RWPE2 (cell line): ENCODE results near the gene KIAA0513.

Experiments used
- ATAC-seq: fragments of 200-7000 bp; cut with Tn5 transposase; 3 replicates; pipeline ENCODE4 v1.9.1; 2021; ENCODE audit warnings: low read depth
- DNase-seq: peaks from one replicate; pipeline ENCODE4 v3.0.0-alpha.2; 2020; ENCODE audit warnings: low spot score
- H3K27ac ChIP-seq: fragments of 450-650 bp; 2 replicates; pipeline ENCODE4 v1.5.1; 2017; ENCODE audit warnings: mild to moderate bottlenecking; ENCODE audit not compliant: poor library complexity, severe bottlenecking
- H3K27me3 ChIP-seq: fragments of 250-450 bp; sonication (Bioruptor Pico); 2 replicates; pipeline ENCODE4 v1.5.1; 2021; ENCODE audit warnings: mild to moderate bottlenecking, moderate library complexity; ENCODE audit not compliant: insufficient read depth, poor library complexity, severe bottlenecking
- H3K36me3 ChIP-seq: fragments of 250-450 bp; sonication (Bioruptor Pico); 2 replicates; pipeline ENCODE4 v1.5.1; 2020; ENCODE audit warnings: low read depth, mild to moderate bottlenecking, moderate library complexity
- H3K4me1 ChIP-seq: fragments of 250-450 bp; sonication (Bioruptor Pico); 2 replicates; pipeline ENCODE4 v1.5.1; 2021; ENCODE audit warnings: mild to moderate bottlenecking, moderate library complexity; ENCODE audit not compliant: insufficient read depth, poor library complexity, severe bottlenecking
- H3K4me3 ChIP-seq: fragments of 250-450 bp; sonication (Bioruptor Pico); 2 replicates; pipeline ENCODE4 v1.5.1; 2021; ENCODE audit warnings: mild to moderate bottlenecking, moderate library complexity; ENCODE audit not compliant: severe bottlenecking
- H3K9me3 ChIP-seq: fragments of 250-450 bp; sonication (Bioruptor Pico); 2 replicates; pipeline ENCODE4 v1.5.1; 2021; ENCODE audit warnings: mild to moderate bottlenecking, moderate library complexity; ENCODE audit not compliant: severe bottlenecking
- TF ChIP-seq, protein P1 (sequence below): fragments of 450-650 bp; IDR thresholded peaks from one replicate; pipeline ENCODE4 v1.5.1; 2017; ENCODE audit warnings: mild to moderate bottlenecking, moderate library complexity; ENCODE audit not compliant: poor library complexity, severe bottlenecking

KIAA0513 gene

DNA sequence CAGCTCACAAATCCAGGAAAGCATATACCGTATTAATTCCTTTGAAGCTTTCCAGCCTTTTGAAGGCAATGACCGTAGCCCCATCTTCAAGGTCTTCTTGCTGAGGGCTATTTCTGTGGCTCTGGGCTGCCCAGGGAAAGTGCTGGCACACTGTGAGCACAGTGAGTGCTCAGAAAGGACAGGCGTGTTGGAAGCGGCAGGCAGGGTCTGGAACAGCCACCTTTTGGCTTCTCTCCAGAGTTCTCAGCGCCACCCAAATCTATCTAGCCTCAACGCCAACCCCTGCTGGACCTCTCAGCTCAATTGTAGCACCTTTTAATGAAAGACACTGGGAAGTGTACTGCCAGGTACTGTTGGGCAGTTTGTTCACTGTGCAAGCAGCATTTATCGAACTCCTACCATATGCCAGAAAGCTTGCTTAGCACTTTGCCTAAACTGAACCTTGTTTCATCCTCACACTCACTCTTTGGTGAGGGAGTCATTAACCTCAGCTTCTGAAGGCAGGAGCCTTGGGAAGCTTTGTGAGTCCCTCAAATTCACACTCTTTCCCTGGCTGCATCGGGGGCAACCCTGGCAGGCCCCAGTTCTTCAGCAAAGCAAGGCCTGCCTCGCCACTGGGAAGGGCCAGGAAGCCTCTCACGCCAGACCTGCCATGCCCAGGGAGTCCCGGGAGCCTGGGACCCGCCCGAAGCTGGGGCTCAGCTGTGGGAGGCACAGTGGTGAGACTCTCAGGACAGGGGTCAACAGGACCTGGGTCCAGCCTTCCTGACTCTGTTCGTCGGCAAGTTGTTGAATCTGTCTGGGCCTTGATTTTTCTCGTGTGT is 98.2 kb downstream of the KIAA0513 start:
- ATAC-seq = no peak
- no peak overlapping the region for H3K27ac ChIP-seq
- TF ChIP-seq, protein P1, sequence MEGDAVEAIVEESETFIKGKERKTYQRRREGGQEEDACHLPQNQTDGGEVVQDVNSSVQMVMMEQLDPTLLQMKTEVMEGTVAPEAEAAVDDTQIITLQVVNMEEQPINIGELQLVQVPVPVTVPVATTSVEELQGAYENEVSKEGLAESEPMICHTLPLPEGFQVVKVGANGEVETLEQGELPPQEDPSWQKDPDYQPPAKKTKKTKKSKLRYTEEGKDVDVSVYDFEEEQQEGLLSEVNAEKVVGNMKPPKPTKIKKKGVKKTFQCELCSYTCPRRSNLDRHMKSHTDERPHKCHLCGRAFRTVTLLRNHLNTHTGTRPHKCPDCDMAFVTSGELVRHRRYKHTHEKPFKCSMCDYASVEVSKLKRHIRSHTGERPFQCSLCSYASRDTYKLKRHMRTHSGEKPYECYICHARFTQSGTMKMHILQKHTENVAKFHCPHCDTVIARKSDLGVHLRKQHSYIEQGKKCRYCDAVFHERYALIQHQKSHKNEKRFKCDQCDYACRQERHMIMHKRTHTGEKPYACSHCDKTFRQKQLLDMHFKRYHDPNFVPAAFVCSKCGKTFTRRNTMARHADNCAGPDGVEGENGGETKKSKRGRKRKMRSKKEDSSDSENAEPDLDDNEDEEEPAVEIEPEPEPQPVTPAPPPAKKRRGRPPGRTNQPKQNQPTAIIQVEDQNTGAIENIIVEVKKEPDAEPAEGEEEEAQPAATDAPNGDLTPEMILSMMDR = no peak
- no peaks in the 10 kb centered on the region for H3K4me1 ChIP-seq
- H3K27me3 ChIP-seq = no peaks in the 10 kb centered on the region
- DNase-seq = no peak
- no peaks in the 10 kb centered on the region for H3K36me3 ChIP-seq
- H3K4me3 ChIP-seq = no peak overlapping the region
- no peaks in the 10 kb centered on the region for H3K9me3 ChIP-seq

DNA sequence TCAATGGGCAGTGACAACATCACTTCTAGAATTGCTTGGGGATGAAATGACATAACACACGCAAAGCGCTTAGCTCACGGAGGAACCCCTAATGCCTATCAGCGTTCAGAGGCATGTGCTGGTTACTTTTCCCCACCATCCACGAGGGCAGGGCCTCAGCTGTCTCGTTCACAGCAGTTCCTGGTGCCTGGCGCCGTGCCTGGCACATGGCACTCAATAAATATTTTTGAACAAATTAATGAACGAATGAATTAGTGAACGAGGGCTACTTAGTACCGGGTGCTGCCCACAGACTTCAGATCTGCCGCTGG is 98.8 kb downstream of the KIAA0513 start:
- ATAC-seq = no peak
- Histone ChIP-seq H3K4me1 (no peaks in the 10 kb centered on the region), H3K27ac (no peak overlapping the region), H3K36me3 (no peaks in the 10 kb centered on the region), H3K27me3 (no peaks in the 10 kb centered on the region), H3K9me3 (no peaks in the 10 kb centered on the region), H3K4me3 (no peak overlapping the region)
- TF ChIP-seq, protein P1 = no peak
- no peak for DNase-seq

DNA sequence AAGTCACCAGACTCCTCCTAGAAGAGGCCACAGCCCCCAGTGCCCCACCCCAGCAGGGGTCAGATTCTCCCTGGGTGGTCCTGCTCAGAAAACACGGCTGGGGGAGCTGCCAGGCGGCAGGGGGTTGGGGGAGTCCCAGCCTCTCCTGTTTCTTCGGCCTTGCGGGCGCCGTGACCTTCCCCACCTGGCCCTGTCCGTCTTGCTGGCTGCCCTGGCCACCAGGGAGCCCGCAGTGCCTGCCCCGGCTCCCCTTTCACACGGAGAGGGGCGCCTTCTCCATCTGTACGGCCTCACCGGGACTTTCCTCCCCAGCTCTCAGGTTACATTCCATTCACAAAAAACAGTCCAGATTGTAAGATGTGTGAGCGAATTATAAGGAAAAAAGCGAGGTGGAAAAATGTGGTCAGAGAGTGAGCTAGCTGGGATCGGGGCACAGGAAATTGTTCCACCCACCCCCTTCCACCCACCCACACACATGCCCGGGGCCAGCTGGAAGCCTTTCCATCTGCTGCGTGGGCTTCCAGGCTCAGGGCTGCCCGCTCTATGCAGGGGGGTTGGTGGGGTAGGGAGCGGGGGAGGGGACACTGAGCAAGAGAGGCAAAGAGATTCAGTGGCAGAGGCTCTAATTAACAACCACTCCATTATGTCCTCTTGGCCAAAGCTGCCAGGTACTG is 99.2 kb downstream of the KIAA0513 start:
- no peak for DNase-seq
- Histone ChIP-seq H3K27ac (no peak overlapping the region), H3K9me3 (no peaks in the 10 kb centered on the region), H3K27me3 (no peaks in the 10 kb centered on the region), H3K4me1 (no peaks in the 10 kb centered on the region), H3K36me3 (no peaks in the 10 kb centered on the region), H3K4me3 (no peak overlapping the region)
- TF ChIP-seq, protein P1 = no peak
- ATAC-seq = peak; percentile 26; the same call in 2 of the 3 replicates

DNA sequence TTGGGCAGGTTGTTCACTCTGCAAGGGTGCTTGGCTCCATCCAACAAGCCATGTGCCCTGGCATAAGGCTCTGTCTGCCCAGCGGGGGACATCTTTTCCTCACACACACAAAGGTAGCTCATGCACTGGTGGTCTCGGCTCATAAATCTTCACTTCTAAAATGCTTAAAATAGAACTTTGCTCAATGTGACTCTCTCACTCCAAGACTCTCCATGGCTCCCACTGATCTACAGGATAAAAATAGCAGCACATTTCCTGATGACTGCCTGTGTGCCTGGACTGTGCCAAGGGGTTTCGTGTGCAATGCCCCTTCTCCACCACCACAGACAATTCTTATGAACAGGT is 99.8 kb downstream of the KIAA0513 start:
- no peaks in the 10 kb centered on the region for H3K36me3 ChIP-seq
- TF ChIP-seq, protein P1 = no peak
- no peak overlapping the region for H3K27ac ChIP-seq
- H3K4me1 ChIP-seq = no peaks in the 10 kb centered on the region
- no peak overlapping the region for H3K4me3 ChIP-seq
- DNase-seq (no peak), ATAC-seq (no peak)
- no peaks in the 10 kb centered on the region for H3K9me3 ChIP-seq
- no peaks in the 10 kb centered on the region for H3K27me3 ChIP-seq
